ENCODE results near the gene HIPK4.

Gene HIPK4

DNA sequence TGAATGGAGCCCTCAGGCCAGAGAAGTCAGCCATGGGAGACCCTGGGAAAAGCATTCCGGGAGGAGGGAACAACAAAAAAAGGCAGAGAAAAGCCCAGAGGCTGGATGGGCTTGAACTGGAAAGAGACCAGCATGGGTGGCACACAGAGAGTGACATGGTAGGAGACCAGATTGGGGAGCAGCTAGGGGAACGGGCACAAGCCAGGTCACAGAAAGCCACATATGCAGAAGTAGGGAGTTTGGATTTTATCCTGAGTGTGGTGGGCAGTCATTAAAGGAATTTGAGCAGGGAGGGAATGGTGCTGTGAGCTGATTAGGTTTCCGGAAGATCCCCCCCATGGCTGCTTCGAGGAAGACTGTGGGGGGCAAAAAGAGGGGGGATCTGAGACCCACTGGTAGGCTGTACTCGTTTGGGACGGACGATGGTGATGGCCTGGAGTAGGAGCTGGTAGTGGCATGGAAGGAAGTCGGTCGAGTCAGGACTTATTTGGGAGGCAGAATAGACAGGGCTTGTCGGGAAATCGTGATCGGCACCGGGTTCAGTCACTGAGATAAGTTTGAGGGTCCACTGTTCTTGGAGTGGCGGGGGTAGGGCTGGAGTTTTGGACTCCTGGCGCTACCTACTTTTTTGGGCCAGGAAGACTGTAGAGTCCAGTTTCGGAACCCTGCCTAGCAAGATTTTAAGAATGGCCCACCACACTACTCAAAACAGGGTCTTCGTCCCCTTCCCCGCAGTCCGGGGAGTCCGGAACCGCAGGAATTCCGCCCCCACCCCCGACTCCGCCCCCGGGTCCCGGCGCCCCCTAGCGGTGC, 34.9 kb upstream of the HIPK4 start:
- peak; percentile 42 for DNase-seq (ENCODE audit: low read depth)
- TF ChIP-seq, protein P1, sequence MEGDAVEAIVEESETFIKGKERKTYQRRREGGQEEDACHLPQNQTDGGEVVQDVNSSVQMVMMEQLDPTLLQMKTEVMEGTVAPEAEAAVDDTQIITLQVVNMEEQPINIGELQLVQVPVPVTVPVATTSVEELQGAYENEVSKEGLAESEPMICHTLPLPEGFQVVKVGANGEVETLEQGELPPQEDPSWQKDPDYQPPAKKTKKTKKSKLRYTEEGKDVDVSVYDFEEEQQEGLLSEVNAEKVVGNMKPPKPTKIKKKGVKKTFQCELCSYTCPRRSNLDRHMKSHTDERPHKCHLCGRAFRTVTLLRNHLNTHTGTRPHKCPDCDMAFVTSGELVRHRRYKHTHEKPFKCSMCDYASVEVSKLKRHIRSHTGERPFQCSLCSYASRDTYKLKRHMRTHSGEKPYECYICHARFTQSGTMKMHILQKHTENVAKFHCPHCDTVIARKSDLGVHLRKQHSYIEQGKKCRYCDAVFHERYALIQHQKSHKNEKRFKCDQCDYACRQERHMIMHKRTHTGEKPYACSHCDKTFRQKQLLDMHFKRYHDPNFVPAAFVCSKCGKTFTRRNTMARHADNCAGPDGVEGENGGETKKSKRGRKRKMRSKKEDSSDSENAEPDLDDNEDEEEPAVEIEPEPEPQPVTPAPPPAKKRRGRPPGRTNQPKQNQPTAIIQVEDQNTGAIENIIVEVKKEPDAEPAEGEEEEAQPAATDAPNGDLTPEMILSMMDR (IDR thresholded peaks at IDR 0.05; ENCODE audit: low read length, missing control alignments) = no peak

DNA sequence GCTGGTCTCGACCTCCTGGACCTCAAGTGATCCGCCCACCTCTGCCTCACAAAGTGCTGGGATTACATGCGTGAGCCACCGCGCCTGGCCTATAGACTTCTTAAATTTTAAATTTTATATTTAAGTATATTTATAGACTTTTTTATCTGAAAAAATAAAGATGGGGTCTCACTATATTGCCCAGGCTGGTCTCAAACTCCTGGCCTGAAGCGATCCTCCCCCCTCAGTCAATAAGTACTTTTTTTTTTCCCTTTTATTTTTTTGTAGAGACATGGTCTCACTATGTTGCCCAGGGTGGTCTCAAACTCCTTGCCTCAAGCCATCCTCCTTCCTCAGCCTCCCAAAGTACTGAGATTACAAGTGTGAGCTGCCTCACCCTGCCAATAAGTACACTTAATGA, 34.0 kb upstream of the HIPK4 start:
- H3K4me3 ChIP-seq (replicated peaks; ENCODE audit: low read depth, low read length) = peak overlapping the region; percentile 94
- TF ChIP-seq, protein P1 (IDR thresholded peaks at IDR 0.05; ENCODE audit: low read length, missing control alignments) = no peak
- no peak for DNase-seq (ENCODE audit: low read depth)

More for the DNA sequence above, 34.9 kb upstream of the HIPK4 start:
- peak overlapping the region; percentile 94 for H3K4me3 ChIP-seq (replicated peaks; ENCODE audit: low read depth, low read length)

DNA sequence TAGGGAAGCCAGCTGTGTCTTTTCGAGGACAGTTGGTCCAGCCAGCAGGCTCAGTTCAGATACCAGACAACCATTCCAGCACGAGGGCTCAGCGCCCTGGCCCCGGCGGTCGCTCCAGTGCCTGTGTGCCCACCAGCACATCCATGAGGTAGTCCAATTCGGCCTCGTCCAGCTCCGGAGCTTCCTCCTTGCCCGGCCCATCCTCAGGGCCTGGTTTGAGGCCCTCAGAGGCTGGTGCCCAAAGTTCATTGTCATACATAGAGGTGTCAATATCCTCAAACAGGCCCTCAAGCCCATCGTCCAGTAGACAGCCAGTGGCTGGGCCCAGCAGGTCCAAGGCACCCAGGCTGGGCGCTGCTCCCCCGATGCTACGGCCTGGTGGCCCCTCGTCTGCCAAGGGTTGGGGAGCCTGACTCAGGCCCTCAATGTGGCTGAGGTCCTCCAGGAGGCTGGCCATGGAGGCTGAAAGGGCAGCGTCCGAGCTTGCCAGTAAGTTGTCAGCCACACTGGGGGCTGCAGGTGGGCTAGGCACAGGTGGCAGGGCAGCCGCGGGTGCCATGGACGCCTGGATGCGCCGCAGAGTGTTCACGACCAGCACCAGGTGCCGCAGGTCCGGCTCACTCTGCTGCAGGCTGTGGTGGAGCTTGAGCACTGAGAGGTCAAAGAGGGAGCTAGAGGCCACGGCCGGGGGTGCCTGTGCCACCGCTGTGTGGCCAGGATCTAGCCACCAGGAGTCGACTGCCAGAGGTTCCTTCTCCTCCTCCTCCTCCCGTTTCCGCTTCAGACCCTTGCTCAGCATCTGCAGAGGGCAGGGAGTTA, 33.0 kb upstream of the HIPK4 start:
- TF ChIP-seq, protein P1 (IDR thresholded peaks at IDR 0.05; ENCODE audit: low read length, missing control alignments) = no peak
- no peak overlapping the region for H3K4me3 ChIP-seq (replicated peaks; ENCODE audit: low read depth, low read length)
- no peak for DNase-seq (ENCODE audit: low read depth)

DNA sequence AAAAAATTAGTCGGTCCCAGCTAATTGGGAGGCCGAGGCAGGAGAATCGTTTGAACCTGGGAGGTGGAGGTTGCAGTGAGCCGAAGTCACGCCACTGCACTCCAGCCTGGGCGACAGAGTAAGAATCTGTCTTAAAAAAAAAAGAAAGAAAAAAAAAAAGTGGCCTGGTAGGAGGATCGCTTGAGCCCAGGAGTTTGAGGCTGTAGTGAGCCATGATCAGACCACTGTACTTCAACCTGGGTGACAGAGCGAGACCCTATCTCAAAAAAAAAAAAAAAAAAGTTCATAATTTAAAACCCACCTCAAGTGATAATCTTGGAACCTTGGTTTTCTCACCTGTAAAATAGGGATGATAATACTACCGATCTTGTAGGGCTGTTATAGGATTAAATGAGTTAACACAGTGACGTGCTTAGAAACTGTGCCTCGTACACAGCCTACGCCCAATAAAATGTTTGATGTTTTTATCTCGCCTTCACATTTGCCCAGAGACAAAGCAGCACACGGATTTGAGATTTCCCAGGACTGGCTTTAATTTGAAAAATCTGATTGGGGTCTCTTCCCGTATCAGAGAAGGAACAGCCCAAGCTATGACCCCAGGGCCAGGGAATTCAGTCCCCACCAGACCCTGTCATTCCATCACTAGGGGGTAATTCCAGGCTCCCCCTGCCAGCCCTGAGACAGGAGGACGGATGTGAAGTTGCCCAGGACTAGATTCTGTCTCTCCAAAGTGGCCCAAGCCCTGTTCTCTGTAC, 32.2 kb upstream of the HIPK4 start:
- no peak overlapping the region for H3K4me3 ChIP-seq (replicated peaks; ENCODE audit: low read depth, low read length)
- TF ChIP-seq, protein P1 (IDR thresholded peaks at IDR 0.05; ENCODE audit: low read length, missing control alignments) = no peak
- no peak for DNase-seq (ENCODE audit: low read depth)

DNA sequence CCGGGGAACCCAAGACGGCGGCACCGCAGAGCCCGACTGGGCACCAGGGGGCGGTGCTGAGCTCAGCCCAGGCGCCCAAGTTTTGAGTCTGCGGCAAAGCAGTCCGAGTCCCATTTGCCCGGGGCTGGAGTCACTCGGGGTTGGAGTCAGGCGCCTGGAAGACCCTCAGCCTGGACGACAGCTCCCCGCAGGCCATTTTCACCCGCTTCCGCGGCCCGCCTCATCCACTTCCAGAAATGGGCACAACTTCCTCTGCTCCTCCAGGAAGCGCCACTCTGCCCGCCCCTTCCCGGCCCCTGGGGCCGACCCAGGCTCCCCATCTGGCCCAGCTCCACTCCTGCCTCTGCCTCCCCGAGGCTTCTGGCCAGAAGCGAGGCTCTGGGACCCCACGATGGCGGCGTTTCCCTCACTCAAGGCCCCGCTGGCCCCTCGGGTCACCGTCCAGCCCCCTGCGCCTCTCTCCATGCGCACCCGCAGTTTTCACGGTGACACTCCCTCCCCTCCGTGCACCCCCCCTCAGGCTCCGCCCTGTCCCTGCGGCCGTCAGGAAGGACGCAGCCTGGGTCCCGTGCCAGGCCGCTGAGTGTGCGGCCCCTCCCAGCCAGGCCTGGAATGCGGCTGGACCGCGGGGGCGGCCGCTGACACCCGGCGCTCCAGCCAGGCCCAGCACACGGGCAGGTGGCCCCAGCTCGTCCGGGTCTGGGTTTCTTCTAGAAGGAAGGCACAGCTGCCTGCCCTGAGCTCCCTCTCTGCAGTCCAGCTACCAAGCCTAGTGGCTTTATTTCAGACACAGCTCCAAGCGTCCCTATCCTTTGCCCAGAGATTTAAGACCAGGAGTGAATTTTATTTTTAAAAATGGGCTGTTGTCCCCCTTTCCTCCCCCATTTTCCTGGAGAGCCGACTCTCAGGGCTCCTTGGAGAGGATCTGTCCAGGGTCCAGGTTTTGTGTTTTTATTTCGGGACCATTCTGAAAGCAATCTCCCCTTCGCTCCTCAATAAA, 31.1 kb upstream of the HIPK4 start:
- TF ChIP-seq, protein P1 (IDR thresholded peaks at IDR 0.05; ENCODE audit: low read length, missing control alignments) = peak; percentile 87
- peak; percentile 92 for DNase-seq (ENCODE audit: low read depth)
- peak overlapping the region; percentile 64 for H3K4me3 ChIP-seq (replicated peaks; ENCODE audit: low read depth, low read length)

DNA sequence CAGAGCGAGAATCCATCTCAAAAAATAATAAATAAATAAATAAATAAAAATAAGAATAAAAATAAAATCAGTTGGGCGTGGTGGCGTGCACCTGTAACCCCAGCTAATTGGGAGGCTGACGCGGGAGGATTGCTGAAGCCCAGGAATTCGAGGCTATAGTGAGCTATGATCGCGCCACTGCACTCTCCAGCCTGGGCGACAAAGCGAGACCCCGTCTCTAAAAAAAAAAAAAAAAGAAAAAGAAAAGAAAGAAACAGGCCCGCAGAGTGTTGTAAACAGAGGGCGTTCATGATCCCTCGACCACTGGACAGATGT, 30.4 kb upstream of the HIPK4 start:
- TF ChIP-seq, protein P1 (IDR thresholded peaks at IDR 0.05; ENCODE audit: low read length, missing control alignments) = no peak
- H3K4me3 ChIP-seq (replicated peaks; ENCODE audit: low read depth, low read length) = peak overlapping the region; percentile 64
- DNase-seq (ENCODE audit: low read depth) = no peak

All from fibroblast of pulmonary artery (primary cell).